ENCODE measurements around the gene PLK4. TPM values are rescaled to one million over a fixed set of nuclear protein-coding genes. Genes with fewer than 3 reads are reported as not detected.
A peak's percentile ranks its signal among the peaks of the same experiment; 100 is the strongest.
"Not testable (repeated sequence)": the region's sequence is repeated elsewhere in the genome, so short reads cannot be mapped to it uniquely, and the experiment has no call there.

PLK4 gene
- total RNA-seq, 2 donors from 2014 or later = 29.4 to 66.8 TPM

- H3K4me1 Mint-ChIP-seq (ENCODE audit: low read depth in 2 of 2); ATAC-seq; H3K36me3 Mint-ChIP-seq: not testable (repeated sequence)
These were observed 51.1 kb downstream of the PLK4 start for GRCh38 chr4:127931836-127932235.

DNA sequence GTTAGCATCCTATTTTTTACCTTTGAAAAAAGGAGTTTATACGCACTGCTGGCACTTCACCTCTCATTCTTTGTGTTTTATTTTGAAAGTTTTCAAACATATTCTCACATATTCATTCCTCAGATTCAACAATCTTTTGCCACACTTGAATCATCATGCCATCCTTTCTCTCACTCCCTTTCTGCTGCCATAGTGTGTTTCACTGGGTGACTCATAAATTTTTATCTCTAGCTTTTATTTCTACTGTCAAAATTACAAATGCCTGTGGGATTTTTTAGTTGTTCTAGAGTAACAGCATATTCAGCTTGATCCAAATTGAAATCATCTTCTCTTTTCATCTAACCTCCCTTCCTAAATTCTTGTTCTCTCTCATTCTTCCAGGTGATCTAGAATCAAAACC lies 56.3 kb downstream of the PLK4 start:
- ATAC-seq (no peak), DNase-seq (ENCODE audit: low spot score) (no peak)
- H3K36me3 Mint-ChIP-seq = peaks cover 6% of the 10 kb centered on the region
- H3K4me1 Mint-ChIP-seq (ENCODE audit: low read depth in 2 of 2) = peaks cover 0 to 3% of the 10 kb centered on the region in 2 donors
- peak overlapping the region in 1 of 2 donors; percentile 11 for H3K27ac Mint-ChIP-seq
- H3K27me3 Mint-ChIP-seq = no peaks in the 10 kb centered on the region
- no peak overlapping the region for H3K4me3 Mint-ChIP-seq
- H3K9me3 Mint-ChIP-seq = no peaks in the 10 kb centered on the region

More at GRCh38 chr4:127931836-127932235, 51.1 kb downstream of the PLK4 start:
- not testable (repeated sequence) for DNase-seq (ENCODE audit: low spot score); H3K27me3 Mint-ChIP-seq; H3K4me3 Mint-ChIP-seq; H3K9me3 Mint-ChIP-seq; H3K27ac Mint-ChIP-seq

Other genes starting within 250 kb of the PLK4 start
- under 1 TPM; 0.50 to 0.81 TPM for gene INTU, start 247.9 kb upstream of the PLK4 start, total RNA-seq
- not detected for gene SLC25A31, start 150.5 kb upstream of the PLK4 start, total RNA-seq
- 10 to 100 TPM; 10.4 to 10.5 TPM for gene HSPA4L, start 98.6 kb upstream of the PLK4 start, total RNA-seq
- 10 to 100 TPM; 25.1 to 28.8 TPM for gene MFSD8, start 84.3 kb downstream of the PLK4 start, total RNA-seq
- gene ABHD18, start 84.5 kb downstream of the PLK4 start, total RNA-seq = 10 to 100 TPM; 21.1 to 25.1 TPM
- gene LARP1B, start 180.4 kb downstream of the PLK4 start, total RNA-seq = 10 to 100 TPM; 18.0 to 30.9 TPM